Measurements from ENCODE around the gene VWA5B2. TPM values are rescaled to one million over a fixed set of nuclear protein-coding genes. Genes with fewer than 3 reads are reported as not detected.

The VWA5B2 gene
- total and polyA plus RNA-seq, 9 of the 15 experiments (the other 6 are each of a cell fraction or from before 2014, with no cell fraction given), result 0.04 TPM; not detected in 8

GRCh38 chr3:184230081-184230602 is 757 bp downstream of the VWA5B2 start (continued):
- TF ChIP-seq CBX1 (IDR thresholded peaks at IDR 0.05; ENCODE audit: low read depth) (no peak), ZSCAN32 (CRISPR knock-in tag; IDR thresholded peaks at IDR 0.05) (no peak), MAZ (CRISPR knock-in tag; conservative IDR thresholded peaks at IDR 0.05 in 1 of 2, IDR thresholded peaks at IDR 0.05 in 1 of 2) (no peak), ZNF449 (CRISPR knock-in tag; IDR thresholded peaks at IDR 0.05) (no peak), ZNF695 (CRISPR knock-in tag; IDR thresholded peaks at IDR 0.05) (no peak), CBX3 (IDR thresholded peaks at IDR 0.05; ENCODE audit: borderline replicate concordance in 1 of 2, low read length in 2 of 2) (no peak), ZNF668 (CRISPR knock-in tag; IDR thresholded peaks at IDR 0.05) (no peak), BRF1 (IDR thresholded peaks at IDR 0.05; ENCODE audit: borderline replicate concordance, extremely low read depth, insufficient read length) (no peak), ELF4 (CRISPR knock-in tag; IDR thresholded peaks at IDR 0.05) (no peak), CBFA2T3 (IDR thresholded peaks at IDR 0.05) (peak; percentile 26; the same call in 1 of the 2 replicates), HNRNPUL1 (IDR thresholded peaks at IDR 0.05; ENCODE audit: low read length) (no peak), NR2F6 (CRISPR knock-in tag; IDR thresholded peaks at IDR 0.05) (no peak), PREB (CRISPR knock-in tag; IDR thresholded peaks at IDR 0.05) (no peak), ZEB2 (IDR thresholded peaks at IDR 0.05) (no peak), CXXC5 (CRISPR knock-in tag; IDR thresholded peaks at IDR 0.05) (0 out of 2 replicates have a peak, but pooled peaks have one; percentile 10), BRD4 (IDR thresholded peaks at IDR 0.05) (no peak), NFIC (IDR thresholded peaks at IDR 0.05) (no peak), SMAD1 (IDR thresholded peaks at IDR 0.05; ENCODE audit: low read depth, low read length, partially characterized antibody) (no peak), MCM5 (IDR thresholded peaks at IDR 0.05; ENCODE audit: low read depth) (no peak), KDM2B (CRISPR knock-in tag; IDR thresholded peaks at IDR 0.05) (no peak), ZNF395 (CRISPR knock-in tag; IDR thresholded peaks at IDR 0.05) (no peak), NRF1 (conservative IDR thresholded peaks at IDR 0.05 in 1 of 2, IDR thresholded peaks at IDR 0.05 in 1 of 2) (no peak)

Data from K562 (cell line).